Stimulated activated CD4-positive, alpha-beta T cell treated with anti-CD3 and anti-CD28 coated beads, Interleukin-1b, Interleukin-23, amount 100 ng/mL, for 4 hours (primary cell): ENCODE measurements around the gene LDLRAD3.
A peak's percentile ranks its signal among the peaks of the same experiment; 100 is the strongest.

ENCODE experiments used
- DNase-seq, 2 donors: peaks; one replicate each; pipeline ENCODE4 v3.0.0-alpha.2; 2020; ENCODE audit warnings: low read depth in 2 of 2

The LDLRAD3 gene

GRCh38 chr11:36240173-36240572 lies 296.3 kb downstream of the LDLRAD3 start:
- no peak for DNase-seq

DNA sequence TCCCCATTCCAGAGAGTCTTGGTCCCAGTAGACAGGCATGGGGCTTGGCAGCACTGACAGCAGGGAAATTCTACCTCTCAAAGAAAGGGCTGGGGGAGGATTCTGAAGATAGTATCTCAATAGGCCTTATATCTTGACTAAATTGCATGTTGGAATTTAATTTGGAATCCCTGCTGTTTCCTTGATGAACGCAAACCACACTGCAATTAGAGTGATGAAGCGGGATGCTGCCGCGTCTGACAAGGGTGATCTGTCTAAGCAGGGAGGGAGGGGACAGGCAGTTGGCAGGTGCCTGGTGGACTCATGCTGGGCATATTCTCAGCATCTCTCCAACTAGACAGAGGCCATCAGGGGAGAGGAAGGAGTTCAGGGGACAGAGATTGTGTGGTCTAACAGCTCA lies 296.9 kb downstream of the LDLRAD3 start:
- no peak for DNase-seq

- no peak for DNase-seq
Measured at GRCh38 chr11:36241497-36241896, 297.6 kb downstream of the LDLRAD3 start.

DNA sequence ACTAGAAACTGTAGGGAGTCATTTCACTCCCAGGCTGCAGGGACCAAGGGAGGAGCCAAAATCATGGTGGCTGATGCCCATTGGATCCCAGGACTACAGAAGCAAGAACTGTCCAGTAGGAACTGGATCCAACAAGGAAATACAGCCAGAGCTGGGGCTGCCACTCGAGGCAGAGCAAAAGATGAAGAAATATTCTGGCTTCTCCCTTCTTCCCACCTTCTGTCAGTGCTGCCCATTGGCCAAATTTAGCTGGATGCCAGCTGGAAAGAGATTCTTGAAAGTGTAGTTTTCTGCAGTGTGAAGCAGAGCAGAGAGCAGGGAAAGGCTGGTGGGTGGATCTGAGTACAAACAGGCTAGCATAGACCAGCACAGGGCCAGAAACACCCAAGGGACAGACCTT lies 299.8 kb downstream of the LDLRAD3 start:
- no peak for DNase-seq

DNA sequence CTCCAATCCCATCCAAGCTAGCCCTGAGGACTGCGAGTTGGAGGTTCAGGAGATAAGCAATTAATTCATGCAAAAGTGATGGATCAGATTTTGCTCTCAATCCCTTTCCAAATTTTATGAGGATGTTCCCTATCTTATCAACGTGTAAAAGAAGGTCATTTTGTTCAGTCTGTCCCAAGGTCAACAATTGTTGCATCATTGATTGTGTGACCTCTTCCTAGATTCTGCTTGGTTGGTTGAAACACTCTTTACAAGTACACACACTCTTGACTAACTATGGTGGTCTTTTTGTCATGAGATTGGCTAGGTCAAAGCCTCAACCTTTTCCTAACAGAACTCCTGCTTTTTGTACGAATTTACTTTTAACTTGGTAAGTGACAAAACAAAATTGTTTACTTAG lies 303.6 kb downstream of the LDLRAD3 start:
- no peak for DNase-seq

DNA sequence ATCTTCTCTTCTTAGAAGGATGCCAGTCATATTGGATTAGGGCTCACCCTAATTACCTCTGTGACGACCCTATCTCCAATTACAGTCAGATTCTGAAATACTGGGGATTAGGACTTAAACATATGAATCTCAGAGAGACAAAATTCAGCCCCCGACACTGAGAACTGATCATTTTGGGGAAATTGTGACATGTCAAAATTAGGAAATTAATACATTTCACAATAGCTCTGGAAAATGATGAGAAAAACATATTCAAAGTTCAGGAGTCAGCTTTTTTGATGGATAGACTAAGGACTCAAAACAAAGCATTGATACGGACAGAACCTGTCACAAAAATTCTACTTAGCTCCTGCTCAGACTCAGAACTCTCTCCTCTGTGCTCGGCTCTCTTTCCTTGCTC lies 304.6 kb downstream of the LDLRAD3 start:
- no peak for DNase-seq

DNA sequence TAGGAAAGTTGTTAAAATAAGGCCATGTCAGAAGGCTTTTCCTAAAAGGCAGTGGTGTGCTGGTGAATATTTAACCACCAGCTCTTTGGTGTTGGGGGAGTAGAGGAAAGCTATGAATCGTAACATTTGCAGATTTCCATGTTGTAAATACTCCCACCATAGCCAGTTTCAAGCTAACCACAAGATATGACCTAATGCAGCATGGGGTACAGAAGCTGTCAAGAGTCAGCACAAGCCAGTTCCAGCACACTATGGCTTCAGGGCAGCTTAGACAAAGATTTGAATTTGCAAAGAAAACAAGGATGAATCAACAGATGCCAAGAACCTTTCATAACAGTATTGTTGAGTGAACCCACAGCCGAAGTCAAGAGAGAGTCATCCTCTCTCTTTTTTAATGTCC lies 305.4 kb downstream of the LDLRAD3 start:
- DNase-seq, result no peak

- DNase-seq, result no peak
Measured at GRCh38 chr11:36251823-36252222, 308.0 kb downstream of the LDLRAD3 start.

- no peak for DNase-seq
Measured at GRCh38 chr11:36253238-36253637, 309.4 kb downstream of the LDLRAD3 start.

GRCh38 chr11:36254713-36255112 lies 310.9 kb downstream of the LDLRAD3 start:
- DNase-seq, result no peak

GRCh38 chr11:36257351-36257750 lies 313.5 kb downstream of the LDLRAD3 start:
- no peak for DNase-seq

GRCh38 chr11:36258730-36259360 lies 315.0 kb downstream of the LDLRAD3 start:
- DNase-seq, result peak in 1 of 2 donors; percentile 5

GRCh38 chr11:36261094-36261493 lies 317.2 kb downstream of the LDLRAD3 start:
- no peak for DNase-seq

DNA sequence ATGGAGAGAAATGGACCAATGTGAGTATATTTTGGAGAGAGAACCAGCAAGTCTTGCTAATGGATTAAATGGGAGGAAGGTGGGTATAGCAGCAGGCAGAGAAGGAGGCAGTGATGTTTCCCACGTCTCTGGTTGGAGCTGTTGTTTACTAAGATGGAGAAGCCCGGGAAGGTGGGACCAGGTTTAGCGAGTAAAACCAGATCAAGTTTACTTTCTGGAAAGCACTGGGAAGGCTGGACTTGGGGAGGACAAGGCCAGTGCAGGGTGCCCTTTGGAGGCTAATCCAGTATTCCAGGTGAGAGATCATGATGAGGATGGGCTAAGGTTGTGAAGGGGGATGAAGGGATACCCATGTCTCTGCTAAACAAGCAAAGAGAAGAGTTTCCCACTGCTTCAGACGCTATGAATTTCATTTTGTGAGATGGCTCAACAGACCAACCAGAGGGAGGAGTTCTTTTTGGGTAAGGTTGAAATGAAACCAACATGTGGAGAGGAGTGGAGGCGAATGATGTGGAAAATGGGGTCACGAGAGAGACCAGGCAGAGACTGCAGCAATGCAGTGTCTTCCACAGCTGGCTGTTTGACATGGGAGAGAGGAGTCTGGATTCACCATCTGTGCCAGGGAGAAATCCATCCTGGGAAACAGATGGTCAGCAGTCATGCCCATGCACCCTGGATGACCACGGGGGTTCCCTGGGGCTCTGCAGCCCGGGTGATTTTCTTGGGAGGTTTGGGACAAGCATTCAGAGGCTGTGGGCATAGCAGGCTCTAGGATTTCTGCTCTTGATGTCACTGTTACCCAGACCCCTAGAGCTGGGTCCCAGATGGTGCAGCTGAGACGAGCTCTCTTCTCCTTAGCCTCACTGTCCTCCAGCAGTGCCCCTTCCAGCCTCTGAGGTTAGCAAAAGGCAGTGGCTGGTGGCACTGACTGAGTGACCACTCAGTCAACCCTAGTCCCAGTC lies 320.4 kb downstream of the LDLRAD3 start:
- no peak for DNase-seq

GRCh38 chr11:36264973-36265344 lies 321.1 kb downstream of the LDLRAD3 start:
- no peak for DNase-seq

DNA sequence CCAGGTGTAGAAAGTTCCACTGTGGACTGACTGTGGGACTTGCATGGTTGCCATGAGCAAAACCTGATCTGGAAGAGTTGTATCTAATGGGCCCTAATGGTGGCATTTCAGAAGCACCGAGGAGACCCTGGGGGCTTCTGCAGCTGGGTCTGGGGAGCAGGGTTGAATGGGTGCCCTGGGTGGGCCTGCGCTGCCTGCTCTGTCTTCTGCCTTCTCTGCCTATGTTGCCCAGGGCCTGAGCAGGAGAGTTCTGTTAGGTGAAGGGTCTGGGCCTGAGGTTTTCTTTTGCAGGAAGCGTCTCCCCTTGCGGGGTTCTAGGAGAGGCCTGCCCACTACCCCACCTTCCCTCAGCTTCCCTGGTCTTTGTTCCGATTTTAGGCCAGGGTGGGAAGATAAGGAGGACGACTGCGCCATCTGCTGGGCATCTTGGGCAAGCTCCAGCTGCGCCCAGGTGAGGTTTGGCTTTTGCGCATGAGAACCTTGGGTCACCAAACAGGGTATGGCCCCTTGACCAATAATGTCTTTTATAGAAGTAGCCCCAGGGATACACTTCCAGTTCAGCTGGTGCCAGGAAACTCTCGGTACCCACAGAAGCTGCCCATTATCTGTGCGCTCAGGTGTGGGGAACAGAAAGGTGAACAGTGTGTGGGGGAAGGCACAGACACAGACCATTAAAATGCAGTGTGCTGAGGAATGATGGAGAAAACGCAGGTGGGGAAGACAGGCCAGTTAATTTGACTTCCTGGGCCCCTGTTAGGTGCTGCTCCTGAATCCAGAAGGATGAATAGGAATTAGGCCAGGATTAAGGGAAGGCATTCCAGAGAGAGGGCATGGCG lies 322.1 kb downstream of the LDLRAD3 start:
- peak; percentile 47 to 50 for DNase-seq

- no peak for DNase-seq
Measured at GRCh38 chr11:36266767-36267166, 322.9 kb downstream of the LDLRAD3 start.

DNA sequence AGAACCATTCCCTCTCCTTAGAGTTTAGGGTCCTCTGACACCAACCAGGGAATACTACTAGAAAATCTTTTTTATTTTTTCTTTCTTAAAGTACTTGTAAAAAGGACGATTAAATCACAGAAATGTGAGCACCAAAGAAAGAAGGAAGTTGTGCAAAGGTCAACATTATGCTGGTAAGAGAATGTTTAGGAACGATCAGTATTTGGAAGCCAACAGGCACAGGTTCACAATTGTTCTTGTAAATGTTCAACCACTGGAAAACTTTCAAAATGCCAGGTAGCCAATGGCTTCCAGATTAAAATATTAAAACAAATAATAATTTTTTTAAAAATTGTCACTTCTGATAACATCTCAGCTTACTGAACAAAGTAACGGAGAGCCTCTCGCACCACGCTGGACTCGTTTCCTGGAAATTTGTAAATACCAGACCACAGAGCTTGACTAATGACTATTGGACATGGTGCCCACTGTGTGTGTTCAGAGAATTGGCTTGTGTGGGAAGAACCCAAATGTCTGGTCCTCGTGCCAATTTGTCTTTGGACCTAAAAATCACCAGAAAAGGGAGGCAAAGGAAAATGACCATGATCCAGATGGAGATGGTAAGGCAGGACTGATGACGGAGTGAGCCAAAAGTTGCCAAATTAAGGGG lies 324.6 kb downstream of the LDLRAD3 start:
- DNase-seq, result no peak

- no peak for DNase-seq
Measured at GRCh38 chr11:36270701-36271100, 326.8 kb downstream of the LDLRAD3 start.

DNA sequence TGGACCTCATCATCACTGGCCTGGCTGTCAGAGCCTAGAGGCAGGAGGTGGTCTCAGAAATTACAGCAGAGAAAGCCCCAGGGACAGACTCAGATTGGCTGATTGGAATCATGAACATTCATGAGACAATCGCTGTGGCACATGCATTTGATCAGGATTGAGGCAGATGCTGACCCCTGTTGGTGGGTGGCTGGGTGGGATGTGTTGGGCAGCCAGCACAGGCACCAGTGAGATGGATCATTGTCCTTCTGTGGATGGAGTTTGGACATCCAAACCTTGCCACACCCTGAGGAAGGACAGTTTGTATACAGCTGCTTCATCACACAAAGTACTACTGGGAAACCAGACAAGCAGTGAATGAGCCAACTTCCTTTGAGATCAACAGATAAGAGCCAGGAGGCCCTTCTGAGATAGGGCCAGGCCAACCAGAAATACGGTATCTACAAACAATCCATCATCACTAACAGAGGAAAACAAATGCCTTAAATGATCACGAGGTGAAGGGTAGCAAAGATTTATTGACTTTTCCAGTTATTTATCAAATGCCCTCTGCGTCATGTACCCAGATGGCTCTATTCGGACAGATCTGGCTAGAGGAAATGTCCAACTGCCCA lies 328.0 kb downstream of the LDLRAD3 start:
- DNase-seq, result no peak

DNA sequence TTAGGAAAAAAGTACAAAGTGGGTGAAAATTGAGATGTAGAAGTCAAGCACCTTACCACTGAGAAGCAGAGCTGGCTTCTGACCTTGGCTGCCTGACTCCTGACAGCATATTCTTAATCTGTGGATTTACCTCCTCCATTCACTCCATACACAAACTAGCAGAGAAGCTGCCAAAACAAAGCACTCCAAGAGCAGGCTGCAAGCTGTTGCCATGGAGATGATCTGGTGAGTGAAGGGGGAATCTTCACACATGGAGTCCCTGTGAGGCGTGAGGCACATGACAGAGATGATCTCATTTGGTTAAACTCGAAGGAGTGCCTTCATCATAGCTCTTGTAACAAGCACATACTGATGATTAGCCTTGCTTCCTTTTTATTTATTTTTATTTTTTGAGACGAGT lies 329.2 kb downstream of the LDLRAD3 start:
- no peak for DNase-seq
